Endothelial cell (in vitro differentiated cells): ENCODE measurements around the gene CTSE. TPM values are rescaled to one million over a fixed set of nuclear protein-coding genes. Genes with fewer than 3 reads are reported as not detected.
A peak's percentile ranks its signal among the peaks of the same experiment; 100 is the strongest.

ENCODE experiments used
- DNase-seq: peaks from one replicate; pipeline ENCODE4 v3.0.0; 2021; ENCODE audit warnings: low spot score
- H3K27ac Mint-ChIP-seq: one replicate; pipeline ENCODE4 v1.8.0; 2021; ENCODE audit warnings: mixed read lengths, inconsistent platforms; ENCODE audit not compliant: unreplicated experiment
- H3K27me3 Mint-ChIP-seq: one replicate; pipeline ENCODE4 v1.8.0; 2021; ENCODE audit warnings: mild to moderate bottlenecking, moderate library complexity, mixed read lengths, inconsistent platforms; ENCODE audit not compliant: unreplicated experiment
- H3K36me3 Mint-ChIP-seq: one replicate; pipeline ENCODE4 v1.8.0; 2021; ENCODE audit warnings: mild to moderate bottlenecking, low read depth, mixed read lengths, inconsistent platforms; ENCODE audit not compliant: unreplicated experiment
- H3K4me1 Mint-ChIP-seq: one replicate; pipeline ENCODE4 v1.8.0; 2021; ENCODE audit warnings: mild to moderate bottlenecking, mixed read lengths, inconsistent platforms; ENCODE audit not compliant: unreplicated experiment
- H3K4me3 Mint-ChIP-seq: one replicate; pipeline ENCODE4 v1.8.0; 2021; ENCODE audit warnings: mild to moderate bottlenecking, mixed read lengths, inconsistent platforms; ENCODE audit not compliant: unreplicated experiment
- H3K9me3 Mint-ChIP-seq: one replicate; pipeline ENCODE4 v1.8.0; 2021; ENCODE audit warnings: mixed read lengths, inconsistent platforms; ENCODE audit not compliant: unreplicated experiment
- CTCF ChIP-seq: fragments of 200-600 bp; sonication (generic); IDR thresholded peaks from one replicate; pipeline ENCODE4 v1.5.0; 2021; ENCODE audit warnings: antibody characterized with exemption; ENCODE audit not compliant: unreplicated experiment
- total RNA-seq: library from RNA; stranded (reverse); fragmentation: NEBNext Ultra II Directional; extraction: Animal tissue kit (Norgen Biotek cat#: 25700); gene quantifications from one replicate; pipeline ENCODE4 v1.2.1, GENCODE V29; 2021; ENCODE audit not compliant: unreplicated experiment

CTSE gene
- total RNA-seq, 1 donor from 2014 or later: not detected

- H3K27ac Mint-ChIP-seq: no peak overlapping the region
- TF ChIP-seq CTCF: no peak
- H3K4me3 Mint-ChIP-seq: no peak overlapping the region
- peaks cover 7% of the 10 kb centered on the region for H3K27me3 Mint-ChIP-seq
- H3K36me3 Mint-ChIP-seq: peaks cover 15% of the 10 kb centered on the region
- H3K9me3 Mint-ChIP-seq: no peaks in the 10 kb centered on the region
- no peak for DNase-seq
- H3K4me1 Mint-ChIP-seq: peaks cover 6% of the 10 kb centered on the region
These were observed 54.5 kb downstream of the CTSE start for GRCh38 chr1:205969229-205969628.

GRCh38 chr1:205967554-205968335 lies 56.0 kb downstream of the CTSE start:
- no peak overlapping the region for H3K27ac Mint-ChIP-seq
- peaks cover 6% of the 10 kb centered on the region for H3K36me3 Mint-ChIP-seq
- H3K4me3 Mint-ChIP-seq: no peak overlapping the region
- H3K27me3 Mint-ChIP-seq: peaks cover 8% of the 10 kb centered on the region
- H3K9me3 Mint-ChIP-seq: no peaks in the 10 kb centered on the region
- H3K4me1 Mint-ChIP-seq: no peaks in the 10 kb centered on the region
- TF ChIP-seq CTCF: no peak
- DNase-seq: no peak

- no peak overlapping the region for H3K27ac Mint-ChIP-seq
- no peaks in the 10 kb centered on the region for H3K4me1 Mint-ChIP-seq
- TF ChIP-seq CTCF: no peak
- H3K36me3 Mint-ChIP-seq: peaks cover 6% of the 10 kb centered on the region
- peaks cover 7% of the 10 kb centered on the region for H3K27me3 Mint-ChIP-seq
- H3K4me3 Mint-ChIP-seq: peak overlapping the region; percentile 59
- no peaks in the 10 kb centered on the region for H3K9me3 Mint-ChIP-seq
- DNase-seq: no peak
These were observed 58.4 kb downstream of the CTSE start for GRCh38 chr1:205965036-205965884.

GRCh38 chr1:205963352-205964155 lies 60.1 kb downstream of the CTSE start:
- no peaks in the 10 kb centered on the region for H3K4me1 Mint-ChIP-seq
- peaks cover 7% of the 10 kb centered on the region for H3K27me3 Mint-ChIP-seq
- H3K4me3 Mint-ChIP-seq: no peak overlapping the region
- no peaks in the 10 kb centered on the region for H3K9me3 Mint-ChIP-seq
- TF ChIP-seq CTCF: no peak
- H3K27ac Mint-ChIP-seq: peak overlapping the region; percentile 55
- DNase-seq: no peak
- H3K36me3 Mint-ChIP-seq: peaks cover 6% of the 10 kb centered on the region
